ENCODE data around the gene MMD. TPM values are rescaled to one million over a fixed set of nuclear protein-coding genes. Genes with fewer than 3 reads are reported as not detected.
A peak's percentile ranks its signal among the peaks of the same experiment; 100 is the strongest.
"Not testable (repeated sequence)": the region's sequence is repeated elsewhere in the genome, so short reads cannot be mapped to it uniquely, and the experiment has no call there.

MMD gene
- total RNA-seq, 2 donors from 2014 or later = 11.6 to 13.9 TPM

DNA sequence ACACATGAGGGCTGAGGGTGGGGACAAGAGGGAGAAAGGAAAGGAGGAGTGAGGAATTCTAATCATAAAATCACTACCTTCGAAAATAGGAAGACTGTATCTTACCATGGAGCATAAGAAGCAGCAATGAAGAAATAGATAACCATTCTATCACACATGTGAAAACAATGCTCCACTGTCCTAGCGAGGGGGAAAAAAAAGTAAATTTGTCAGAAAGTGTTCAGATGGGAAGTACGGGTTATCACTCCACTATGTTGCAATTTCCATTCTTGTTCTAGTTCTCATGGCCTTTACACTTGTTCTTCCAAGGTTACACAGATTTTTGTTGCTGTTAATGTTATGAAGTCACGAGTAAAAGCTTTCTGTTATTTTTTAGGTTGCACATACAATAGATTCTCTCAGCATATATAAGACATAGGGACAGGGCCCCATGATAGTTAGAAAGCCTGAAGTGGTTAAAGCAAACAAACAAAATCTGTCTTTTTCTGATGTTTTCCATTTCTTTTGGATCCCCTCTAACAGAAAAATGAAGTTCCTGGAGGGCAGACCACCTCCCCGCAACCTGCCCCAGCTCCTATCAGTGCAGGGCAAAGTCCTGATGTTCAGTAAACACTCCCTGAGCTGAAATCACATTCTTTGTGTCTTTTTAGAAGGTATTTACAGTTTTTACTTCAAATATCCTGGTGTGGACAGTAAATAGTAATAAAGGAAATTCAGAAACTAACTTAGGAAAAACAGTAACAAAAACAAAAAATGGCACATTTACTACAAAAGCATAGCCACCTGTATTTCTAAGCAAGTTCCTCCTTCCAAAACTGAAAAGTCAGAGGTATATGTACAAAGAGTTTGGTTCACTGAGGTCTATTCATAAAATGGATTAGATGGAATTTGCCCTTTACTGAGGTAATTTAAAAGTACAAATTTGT is 13.7 kb downstream of the MMD start:
- no peak for ATAC-seq
- intact Hi-C loops (cut with DNase I, micrococcal nuclease) = no loop called here

DNA sequence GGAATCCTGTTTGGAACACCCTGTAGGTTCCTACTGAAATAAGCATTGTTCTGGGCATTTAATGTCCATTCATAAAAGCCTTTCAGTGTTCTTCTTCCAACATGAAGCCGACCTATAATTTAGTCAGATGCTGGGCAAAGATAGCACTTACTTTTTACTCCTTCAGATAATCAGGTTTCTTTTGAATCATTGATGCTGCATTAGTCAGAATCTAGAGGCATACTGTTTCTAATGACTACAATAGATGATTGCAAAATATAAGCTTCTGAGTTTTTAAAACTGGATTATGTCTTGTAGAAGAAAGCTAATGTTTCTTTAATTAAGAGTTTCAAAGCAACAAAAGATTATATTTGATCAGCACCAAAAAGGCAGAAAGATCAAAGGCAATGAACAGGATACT is 16.0 kb downstream of the MMD start:
- DNase-seq (no peak), ATAC-seq (no peak)
- intact Hi-C loops (cut with DNase I, micrococcal nuclease) = no loop called here

More for the DNA sequence above, 13.7 kb downstream of the MMD start:
- no peak for DNase-seq

DNA sequence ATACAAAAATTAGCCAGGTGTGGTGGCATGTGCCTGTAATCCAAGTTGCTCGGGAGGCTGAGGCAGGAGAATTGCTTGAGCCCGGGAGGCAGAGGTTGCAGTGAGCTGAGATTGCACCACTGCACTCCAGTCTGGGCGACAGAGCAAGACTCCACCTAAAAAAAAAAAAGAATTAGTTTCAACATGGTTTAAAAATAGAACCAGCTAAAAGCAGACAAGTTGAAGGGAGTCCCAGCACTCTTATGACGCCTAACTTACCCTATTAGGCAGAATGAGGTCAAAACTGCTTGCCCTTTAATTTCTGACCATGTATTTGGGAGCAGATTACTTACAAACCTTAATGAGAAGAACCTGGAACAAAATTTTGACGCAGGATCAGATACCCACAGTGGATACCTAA is 17.4 kb downstream of the MMD start:
- DNase-seq; ATAC-seq; intact Hi-C loops (cut with DNase I, micrococcal nuclease): not testable (repeated sequence)

DNA sequence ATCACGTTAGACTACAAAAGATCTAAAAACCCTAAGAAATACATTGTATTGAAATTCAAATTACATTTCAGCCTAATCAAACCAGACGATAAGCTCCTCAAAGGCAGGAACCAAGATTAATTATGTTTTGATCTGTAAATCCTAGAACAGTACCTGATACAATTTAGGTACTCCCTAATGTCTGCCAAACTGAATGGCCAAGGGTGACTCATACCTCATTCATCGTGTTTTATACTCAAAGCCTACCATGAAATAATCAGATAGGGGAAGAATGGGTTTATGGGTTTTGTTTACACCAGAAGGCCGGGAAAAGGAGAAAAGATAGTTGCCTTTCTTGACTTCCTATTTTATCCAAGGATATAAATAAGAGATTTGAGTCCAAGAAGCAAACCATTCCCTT is 19.3 kb downstream of the MMD start:
- DNase-seq (no peak), ATAC-seq (peak; percentile 67)
- intact Hi-C loops (cut with DNase I, micrococcal nuclease) = no loop called here

DNA sequence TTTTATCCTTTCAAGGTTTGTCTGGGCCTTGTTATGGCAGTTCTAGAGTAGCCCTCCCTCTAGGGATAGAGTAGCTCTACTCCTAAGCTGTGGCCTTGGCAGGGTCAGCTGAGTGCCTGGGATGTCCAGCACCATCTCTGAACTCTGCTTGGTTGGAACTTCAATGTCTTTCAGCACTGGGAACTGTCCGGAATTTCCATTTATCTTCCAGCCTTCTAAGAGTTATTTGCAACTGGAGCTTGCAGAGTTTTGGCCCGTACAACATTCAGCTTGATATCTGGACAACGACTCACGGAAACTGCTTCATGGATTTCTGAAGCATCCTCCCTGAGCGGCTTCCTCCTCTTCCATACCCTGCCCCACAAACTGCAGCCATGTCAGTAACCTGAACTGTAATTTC is 22.9 kb downstream of the MMD start:
- ATAC-seq (no peak), DNase-seq (no peak)
- intact Hi-C loops (cut with DNase I, micrococcal nuclease) = no loop called here

DNA sequence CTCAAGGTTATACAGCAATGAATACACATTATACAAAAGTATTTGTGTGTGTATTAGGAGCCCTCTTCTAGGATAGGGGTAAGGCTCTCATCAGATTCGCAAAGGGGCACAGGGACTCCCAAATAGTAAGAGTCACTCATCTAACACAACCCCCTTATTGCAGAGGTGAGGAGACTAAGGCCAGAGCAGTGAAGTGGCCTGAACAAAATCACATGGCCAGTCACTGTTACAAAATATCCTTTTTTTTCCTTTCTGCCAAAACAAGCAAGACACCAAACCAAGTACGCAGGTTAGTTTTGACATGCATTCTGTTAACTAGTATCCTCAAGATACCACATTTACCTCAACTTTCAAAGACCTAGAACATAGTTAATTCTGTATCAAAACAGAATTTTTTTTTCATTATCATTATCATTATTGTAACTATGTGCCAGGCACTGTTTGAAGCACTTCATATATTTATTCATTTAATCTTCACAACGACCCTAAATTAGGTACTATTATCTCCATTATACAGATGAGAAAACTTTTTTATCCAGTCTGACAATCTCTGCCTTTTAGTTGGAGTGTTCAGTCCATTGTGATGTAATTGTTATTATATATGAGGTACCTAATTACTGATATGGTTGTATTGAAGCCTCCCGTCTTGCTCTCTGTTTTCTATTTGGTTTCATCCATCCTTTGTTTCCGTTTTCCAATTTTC is 25.7 kb downstream of the MMD start:
- ATAC-seq = no peak
- intact Hi-C loops (cut with DNase I, micrococcal nuclease) = no loop called here
- DNase-seq = no peak

DNA sequence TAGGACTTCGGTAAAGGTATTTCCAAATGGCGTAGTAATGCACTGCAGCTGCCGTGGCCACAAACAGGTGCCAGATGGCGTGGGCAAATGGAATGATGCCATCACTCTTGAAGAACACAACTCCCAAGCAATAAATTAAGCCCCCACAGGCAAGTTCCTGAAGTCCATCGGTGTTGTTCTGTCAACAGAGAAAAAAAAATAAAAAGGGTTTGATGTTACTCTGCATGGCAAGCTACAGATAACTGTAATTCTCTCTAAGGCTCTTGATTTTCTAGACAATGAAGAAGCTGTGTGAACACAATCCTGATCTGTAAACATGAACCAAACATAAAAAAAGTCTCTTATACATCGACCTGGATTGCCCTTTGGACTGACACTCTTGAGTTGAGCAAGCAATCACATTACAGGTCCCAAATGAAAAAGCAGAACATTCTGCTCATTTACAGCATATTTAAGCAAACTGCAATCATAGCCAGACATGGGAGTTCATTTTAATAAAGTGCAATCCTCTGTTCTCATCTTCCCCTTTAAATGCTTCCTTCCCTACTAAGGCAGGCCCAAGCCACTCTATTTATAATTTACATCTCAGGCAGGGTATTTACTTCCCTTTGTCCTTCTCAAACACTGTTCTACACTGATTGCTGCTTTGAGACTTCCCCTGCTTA is 27.1 kb downstream of the MMD start:
- ATAC-seq = peak; percentile 93
- intact Hi-C loops (cut with DNase I, micrococcal nuclease) = no loop called here
- peak in 1 of 2 donors; percentile 23 for DNase-seq

DNA sequence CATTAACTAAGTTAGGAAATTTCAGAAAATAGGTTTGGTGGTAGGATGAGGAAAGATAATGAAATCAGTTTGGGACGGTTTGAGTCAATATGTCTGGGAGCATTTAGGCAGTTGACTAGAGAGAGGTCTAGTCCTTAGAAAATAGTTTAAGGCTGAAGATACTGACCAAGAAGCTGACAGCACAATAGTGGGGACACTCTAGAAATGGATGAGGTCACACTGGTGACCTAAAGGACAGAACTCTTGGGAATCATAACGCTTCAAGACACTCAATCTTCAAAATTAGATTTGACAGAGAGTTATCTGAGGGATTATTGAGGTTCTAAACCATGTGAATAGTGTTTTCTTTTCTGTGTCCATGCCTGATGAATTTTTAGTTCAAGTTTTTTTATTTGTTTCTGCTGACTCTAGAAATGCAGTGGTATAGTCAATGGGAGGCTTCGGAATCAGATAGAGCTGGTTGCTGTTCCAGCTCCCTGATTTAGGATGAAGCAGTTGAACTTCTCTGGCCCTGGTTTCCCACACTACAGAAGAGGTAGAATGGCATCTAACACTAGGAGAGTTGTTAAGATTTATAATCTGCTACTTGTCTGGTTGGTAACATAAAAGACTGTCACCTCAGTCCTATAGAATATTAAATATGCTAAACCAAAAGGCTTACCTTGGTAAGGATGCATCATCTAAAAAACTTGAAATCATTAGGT is 29.7 kb downstream of the MMD start:
- intact Hi-C loops (cut with DNase I, micrococcal nuclease) = no loop called here
- DNase-seq (no peak), ATAC-seq (no peak)

DNA sequence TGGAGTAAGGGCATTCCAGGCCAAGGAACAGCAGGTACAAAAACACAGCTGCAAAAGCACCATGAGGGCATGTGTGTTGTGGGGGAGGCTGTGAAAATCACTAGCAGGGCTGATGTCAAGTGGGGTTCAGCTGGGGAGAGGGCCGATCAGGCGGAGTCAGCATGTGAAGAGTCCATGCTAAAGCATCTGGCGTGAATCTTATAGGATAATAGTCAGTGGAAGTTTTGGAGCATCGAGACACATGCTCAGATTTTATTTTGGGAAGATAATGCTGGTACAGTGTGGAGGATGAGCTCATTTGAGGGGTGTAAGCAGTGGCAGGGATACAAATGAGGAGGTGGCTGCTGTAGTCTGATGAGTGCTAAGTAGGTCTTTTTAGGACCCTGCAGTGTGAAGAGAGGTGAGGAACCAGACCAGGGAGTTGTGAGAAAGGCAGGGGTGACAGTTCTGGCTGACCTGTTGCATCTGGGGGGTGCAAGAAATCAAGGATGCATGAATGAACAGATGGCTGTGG is 30.3 kb downstream of the MMD start:
- intact Hi-C loops (cut with DNase I, micrococcal nuclease) = no loop called here
- ATAC-seq (no peak), DNase-seq (no peak)

DNA sequence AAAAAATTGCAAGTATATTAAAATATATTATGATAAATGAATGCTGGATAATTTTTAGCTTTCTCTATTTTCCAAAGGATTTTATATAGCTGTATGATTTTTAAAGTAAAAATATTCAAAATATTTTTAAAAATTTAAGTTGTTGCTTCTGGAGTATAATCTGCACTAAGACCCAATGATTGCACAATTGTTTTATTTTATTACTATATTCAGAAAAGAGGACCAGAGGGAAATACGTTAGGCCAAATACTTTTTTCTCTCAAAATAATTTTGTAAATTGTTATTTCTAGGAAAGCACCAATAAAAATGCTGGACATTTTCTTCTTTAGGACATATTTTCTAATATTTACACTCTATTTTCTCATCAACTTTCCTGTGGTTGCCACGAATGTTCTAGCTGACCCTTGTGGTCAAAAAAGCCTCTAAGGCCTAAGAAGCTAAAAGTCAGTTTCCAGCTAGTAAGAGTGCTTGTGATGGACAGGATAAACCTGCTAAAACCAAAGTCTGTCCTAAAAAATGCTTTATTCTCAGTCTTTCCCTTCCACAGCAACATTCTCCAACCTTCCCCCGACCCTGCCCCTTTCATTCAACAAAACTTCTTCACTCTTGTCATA is 31.2 kb downstream of the MMD start:
- ATAC-seq (no peak), DNase-seq (no peak)
- intact Hi-C loops (cut with DNase I, micrococcal nuclease) = no loop called here

DNA sequence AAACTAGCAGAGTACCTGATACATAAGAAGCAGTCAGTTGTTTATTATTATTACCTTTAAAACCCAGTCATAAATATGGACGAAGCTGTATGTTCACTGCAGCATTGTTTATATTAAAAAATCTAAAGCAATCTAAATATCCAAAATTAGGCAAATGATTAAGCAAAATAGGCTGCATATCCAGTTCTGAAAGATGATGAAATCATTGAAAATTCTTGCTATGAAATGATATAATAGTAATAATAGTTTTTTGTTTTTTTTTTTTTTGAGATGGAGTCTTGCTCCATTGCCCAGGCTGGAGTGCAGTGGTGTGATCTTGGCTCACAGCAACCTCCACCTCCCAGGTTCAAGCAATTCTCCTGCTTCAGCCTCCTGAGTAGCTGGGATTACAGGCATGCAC is 31.9 kb downstream of the MMD start:
- intact Hi-C loops (cut with DNase I, micrococcal nuclease); DNase-seq; ATAC-seq: not testable (repeated sequence)

DNA sequence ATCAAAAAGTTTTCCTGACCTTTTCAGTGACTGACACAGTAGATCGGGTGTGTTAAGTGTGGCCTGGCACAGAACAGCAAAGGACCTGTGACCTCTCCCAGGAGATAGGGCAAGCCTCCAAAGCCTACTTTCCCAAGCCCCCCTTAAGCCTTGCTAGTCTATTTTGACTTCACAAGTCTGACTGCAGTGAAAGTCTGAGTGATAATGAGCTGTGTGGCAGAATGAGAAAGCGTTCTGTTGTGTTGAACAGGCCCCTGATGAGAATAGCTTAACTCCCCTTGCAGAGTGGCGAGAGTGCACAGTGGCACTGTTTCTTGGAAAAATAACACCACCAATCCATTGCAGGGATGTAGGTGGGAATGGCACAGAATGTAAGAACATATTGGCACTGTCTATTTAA is 32.8 kb downstream of the MMD start:
- intact Hi-C loops (cut with DNase I, micrococcal nuclease) = no loop called here
- no peak for ATAC-seq
- no peak for DNase-seq

DNA sequence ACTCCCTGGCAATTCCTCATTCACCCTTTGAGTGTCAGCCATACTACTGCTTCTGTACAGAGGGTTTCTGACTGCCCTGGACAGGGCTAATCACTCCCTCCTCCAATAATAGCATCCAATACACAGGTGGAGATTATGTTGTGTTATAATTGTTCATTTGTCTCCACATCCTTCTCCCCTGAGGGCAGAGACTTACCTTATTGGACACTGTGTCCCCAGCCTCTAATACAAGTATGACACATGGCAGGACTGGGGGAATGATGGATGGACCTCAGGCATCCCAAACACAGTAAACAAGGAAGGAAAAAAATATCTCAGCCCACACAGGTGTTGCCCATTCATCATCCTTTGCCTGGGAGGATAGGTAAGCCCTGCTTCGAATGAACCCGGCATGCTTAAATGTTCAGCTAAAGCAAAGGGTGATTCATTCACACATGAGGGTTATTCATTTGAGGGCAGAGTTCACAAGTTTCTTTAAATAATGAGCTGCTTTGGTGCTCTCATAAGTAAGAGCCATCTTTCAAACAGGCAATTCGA is 34.8 kb downstream of the MMD start:
- ATAC-seq = no peak
- intact Hi-C loops (cut with DNase I, micrococcal nuclease) = no loop called here
- no peak for DNase-seq

DNA sequence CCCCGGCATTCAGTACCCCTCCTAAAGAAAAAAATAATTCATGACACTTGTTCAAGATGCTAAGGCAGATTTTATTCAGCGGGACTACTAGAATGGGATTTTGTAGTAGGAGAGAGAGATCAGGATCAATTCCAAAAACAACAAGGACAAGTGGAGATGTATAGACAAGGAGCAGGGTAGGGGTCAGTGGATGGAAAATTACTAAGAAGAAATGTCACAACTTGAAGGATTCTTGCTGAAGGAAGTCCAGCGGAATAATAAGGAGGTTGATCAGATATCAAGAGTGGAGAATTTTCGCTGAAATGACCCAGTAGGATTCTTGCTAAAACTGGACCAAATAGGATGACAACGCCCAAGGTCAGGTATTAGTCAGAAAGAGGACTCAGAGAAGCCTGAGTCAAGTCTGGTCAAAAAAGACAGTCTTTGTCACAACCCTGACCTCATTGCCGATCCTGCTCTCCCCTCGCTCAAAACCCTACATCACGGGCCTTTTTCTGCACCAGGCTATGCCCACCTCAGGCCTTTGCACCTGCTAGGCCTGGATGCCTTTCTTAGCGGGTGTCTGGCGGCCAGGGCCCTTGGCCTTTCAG is 36.9 kb downstream of the MMD start:
- DNase-seq = no peak
- intact Hi-C loops (cut with DNase I, micrococcal nuclease) = no loop called here
- ATAC-seq = no peak

DNA sequence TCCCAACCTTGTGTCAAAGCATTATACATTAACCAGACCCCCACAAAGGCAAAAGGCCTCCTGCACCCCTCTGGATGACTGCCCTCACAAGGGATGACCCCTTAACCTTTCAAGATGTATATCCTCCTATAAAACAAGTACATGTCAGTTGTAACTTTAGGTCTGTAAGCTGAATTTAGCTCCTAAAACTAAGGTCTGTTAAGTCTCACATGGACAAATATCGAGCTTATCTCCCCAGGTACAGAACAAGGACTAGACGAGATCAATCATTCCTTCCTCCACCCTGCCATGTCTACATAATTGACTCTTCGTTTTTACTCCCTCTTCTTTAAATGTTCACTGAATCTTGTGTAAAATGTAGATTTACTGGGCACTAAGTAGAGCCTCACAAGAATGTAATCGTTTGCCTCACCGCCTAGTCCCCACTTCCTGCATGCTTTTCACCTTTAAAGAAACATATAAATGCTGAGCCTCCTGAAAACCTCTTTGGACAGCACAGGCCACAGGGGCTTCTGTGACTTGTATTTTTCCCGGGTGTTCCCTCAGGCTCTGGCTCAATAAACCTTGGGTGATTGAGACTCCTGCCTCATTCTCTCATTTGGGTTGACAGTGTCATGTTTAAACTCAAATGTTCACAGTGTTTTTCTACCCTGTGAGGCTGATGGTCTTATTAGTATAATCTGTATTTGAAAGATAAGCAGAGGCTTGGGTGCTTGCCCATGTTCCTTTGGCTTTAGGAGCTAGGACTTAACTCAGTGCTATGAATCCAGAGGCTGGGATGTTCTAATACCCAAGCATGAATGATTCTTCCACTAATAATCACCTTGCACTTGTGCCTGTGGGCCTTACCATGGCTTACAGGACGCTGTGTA is 37.6 kb downstream of the MMD start:
- DNase-seq (no peak), ATAC-seq (no peak)
- intact Hi-C loops (cut with DNase I, micrococcal nuclease) = no loop called here

DNA sequence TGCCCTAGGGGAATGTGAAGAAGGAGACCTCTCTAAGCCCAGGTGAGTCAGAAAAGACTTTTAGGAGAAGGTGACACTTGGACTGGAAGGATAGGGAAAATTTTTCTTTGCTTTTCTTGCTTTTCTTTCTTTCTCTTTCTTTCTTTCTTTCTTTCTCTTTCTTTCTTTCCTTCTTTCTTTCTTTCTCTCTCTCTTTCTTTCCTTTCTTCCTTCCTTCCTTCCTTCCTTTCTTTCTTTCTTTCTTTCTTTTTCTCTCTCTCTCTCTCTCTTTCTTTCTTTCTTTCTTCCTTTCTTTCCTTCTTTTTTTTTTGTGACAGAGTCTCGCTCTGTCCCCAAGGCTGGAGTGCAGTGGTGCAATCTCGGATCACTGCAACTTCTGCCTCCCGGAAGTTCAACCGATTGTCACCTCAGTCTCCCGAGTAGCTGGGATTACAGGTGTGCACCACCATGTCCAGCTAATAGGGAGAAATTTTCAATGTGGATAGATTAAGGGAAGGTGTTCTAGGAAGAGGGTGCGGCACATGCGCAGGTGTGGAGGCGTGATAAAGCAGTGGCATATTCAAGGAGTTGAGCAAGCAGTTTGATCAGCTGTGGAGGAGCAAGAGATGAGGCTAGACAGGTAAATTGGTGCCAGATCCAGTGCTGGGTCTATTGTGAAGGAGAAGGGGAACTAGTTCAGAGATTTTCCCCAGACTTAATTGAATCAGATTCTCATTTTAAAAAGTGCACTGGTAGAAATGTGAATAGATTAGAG is 40.4 kb downstream of the MMD start:
- DNase-seq (no peak), ATAC-seq (no peak)
- intact Hi-C loops (cut with DNase I, micrococcal nuclease) = no loop called here

Data from left colon (tissue), 2 donors.